Upper lobe of left lung (tissue), 4 donors: ENCODE measurements around the gene PAF1.

Source experiments
- EP300 ChIP-seq, 4 donors: sonication (generic); formaldehyde crosslinking; IDR thresholded peaks; one replicate each; pipeline ENCODE4 v1.5.1; 2017; ENCODE audit warnings: antibody characterized with exemption in 4 of 4, control low read depth in 2 of 4
- POLR2A ChIP-seq, 4 donors: fragments of 450-650 bp; IDR thresholded peaks; one replicate each; pipeline ENCODE4 v1.5.1; 2016 to 2017; ENCODE audit warnings: antibody characterized with exemption in 4 of 4, mild to moderate bottlenecking in 2 of 4
- TF ChIP-seq, protein P1 (sequence below), 6 experiments: fragments of 450-650 bp in 4 of 6; fragments of 200-600 bp in 2 of 6; sonication (generic) in 2 of 6; IDR thresholded peaks; one replicate each; pipeline ENCODE4 v1.5.1; 2016 to 2019; ENCODE audit warnings: antibody characterized with exemption in 6 of 6

DNA sequence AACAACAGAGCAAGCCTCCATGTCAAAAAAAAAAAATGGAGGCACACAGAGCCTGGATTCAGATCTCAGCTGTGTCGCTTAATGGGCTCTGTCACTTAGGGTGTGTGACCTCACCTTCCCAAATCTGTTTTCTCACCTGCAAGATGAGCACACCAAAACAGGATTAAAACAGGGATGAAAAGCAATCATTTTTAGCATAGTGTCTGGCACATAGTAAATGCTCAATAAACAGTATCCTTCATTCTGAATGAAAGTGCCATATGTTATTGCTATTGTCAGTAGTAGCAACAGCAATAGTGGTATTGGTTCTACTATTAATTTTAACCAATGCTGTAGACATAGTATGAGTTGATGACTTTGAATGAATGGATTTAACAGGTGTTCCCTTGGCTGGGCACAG, 25.4 kb downstream of the PAF1 start:
- TF ChIP-seq, protein P1, sequence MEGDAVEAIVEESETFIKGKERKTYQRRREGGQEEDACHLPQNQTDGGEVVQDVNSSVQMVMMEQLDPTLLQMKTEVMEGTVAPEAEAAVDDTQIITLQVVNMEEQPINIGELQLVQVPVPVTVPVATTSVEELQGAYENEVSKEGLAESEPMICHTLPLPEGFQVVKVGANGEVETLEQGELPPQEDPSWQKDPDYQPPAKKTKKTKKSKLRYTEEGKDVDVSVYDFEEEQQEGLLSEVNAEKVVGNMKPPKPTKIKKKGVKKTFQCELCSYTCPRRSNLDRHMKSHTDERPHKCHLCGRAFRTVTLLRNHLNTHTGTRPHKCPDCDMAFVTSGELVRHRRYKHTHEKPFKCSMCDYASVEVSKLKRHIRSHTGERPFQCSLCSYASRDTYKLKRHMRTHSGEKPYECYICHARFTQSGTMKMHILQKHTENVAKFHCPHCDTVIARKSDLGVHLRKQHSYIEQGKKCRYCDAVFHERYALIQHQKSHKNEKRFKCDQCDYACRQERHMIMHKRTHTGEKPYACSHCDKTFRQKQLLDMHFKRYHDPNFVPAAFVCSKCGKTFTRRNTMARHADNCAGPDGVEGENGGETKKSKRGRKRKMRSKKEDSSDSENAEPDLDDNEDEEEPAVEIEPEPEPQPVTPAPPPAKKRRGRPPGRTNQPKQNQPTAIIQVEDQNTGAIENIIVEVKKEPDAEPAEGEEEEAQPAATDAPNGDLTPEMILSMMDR (IDR thresholded peaks at IDR 0.05) = no peak
- TF ChIP-seq POLR2A (IDR thresholded peaks at IDR 0.05) = no peak
- TF ChIP-seq EP300 (IDR thresholded peaks at IDR 0.05) = no peak
